ENCODE results near the gene HOXA5. TPM values are rescaled to one million over a fixed set of nuclear protein-coding genes. Genes with fewer than 3 reads are reported as not detected.

The HOXA5 gene
- total and polyA plus RNA-seq, 2 of the 8 experiments (the other 6 are each of a cell fraction or from before 2014, with no cell fraction given) = not detected

DNA sequence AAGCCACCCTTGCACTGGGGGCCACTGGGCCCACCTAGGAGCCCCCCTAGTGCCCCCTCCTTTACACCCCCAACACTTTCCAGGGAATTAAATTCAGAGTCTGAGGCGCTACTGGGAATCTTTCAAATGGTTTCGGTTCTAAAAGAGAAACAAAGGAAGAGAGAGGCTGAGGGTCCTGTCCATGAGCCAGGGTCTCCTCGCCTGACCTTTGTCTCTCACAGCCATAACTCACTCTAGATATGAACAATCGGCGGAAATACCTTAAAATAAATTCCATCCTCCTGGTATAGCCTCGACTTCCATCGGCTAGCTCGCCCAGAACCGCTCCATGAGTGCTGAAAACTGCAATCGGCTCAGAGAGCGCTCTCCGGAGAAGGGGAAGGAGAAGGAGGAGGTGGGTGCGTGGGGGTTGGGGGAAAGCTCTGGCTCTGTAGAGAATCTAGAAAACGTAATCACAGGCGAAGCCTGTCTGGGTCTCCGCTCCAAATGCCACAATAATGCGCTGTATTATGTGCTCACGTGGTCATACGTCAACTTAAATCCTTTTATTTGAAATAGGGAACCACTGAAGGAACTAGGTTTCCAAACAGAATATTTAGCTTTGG lies 25.5 kb downstream of the HOXA5 start:
- Histone ChIP-seq H3K23ac (ENCODE audit: insufficient read length) (no peak overlapping the region), H3K4ac (replicated peaks; ENCODE audit: insufficient read length, low read depth, low read length) (no peak overlapping the region), H3K27ac (ENCODE audit: low read depth, low read length) (no peak overlapping the region), H2AFZ (ENCODE audit: low read length) (no peak overlapping the region), H2BK5ac (ENCODE audit: low read depth, low read length) (no peak overlapping the region), H3K9me3 (ENCODE audit: insufficient read depth in 2 of 2, low read depth in 1 of 2, low read length in 1 of 2) (no peaks in the 10 kb centered on the region), H3K9ac (replicated peaks in 1 of 4; ENCODE audit: extremely low read depth in 1 of 4, low read depth in 3 of 4, low read length in 3 of 4) (no peak overlapping the region), H3K56ac (replicated peaks; ENCODE audit: insufficient read length, low read depth, low read length) (no peak overlapping the region), H3K4me1 (replicated peaks in 1 of 4; ENCODE audit: control insufficient read depth in 3 of 4, insufficient read depth in 4 of 4, low read length in 3 of 4) (peaks cover 0 to 6% (median 1%) of the 10 kb centered on the region in 4 experiments; a peak in 4 of 7 replicates), H2BK20ac (ENCODE audit: low read length) (no peak overlapping the region), H2BK120ac (replicated peaks; ENCODE audit: low read depth, low read length) (no peak overlapping the region), H4K5ac (ENCODE audit: insufficient read length, low read depth, low read length) (no peak overlapping the region), H4K20me1 (replicated peaks in 1 of 2; ENCODE audit: control insufficient read depth in 1 of 2, insufficient read depth in 2 of 2, low read length in 2 of 2) (peaks cover 25 to 34% of the 10 kb centered on the region in 2 experiments), H2BK15ac (ENCODE audit: low read length) (no peak overlapping the region), H3K36me3 (ENCODE audit: control insufficient read depth in 2 of 4, insufficient read depth in 4 of 4, low read length in 3 of 4) (no peaks in the 10 kb centered on the region; a peak in 1 of 8 replicates), H3K18ac (ENCODE audit: extremely low read depth, low read length) (no peak overlapping the region), H3K79me1 (ENCODE audit: low read depth, low read length) (no peaks in the 10 kb centered on the region), H4K8ac (ENCODE audit: extremely low read depth, insufficient read depth, low read length) (no peak overlapping the region), H2BK12ac (ENCODE audit: low read depth, low read length) (0 out of 2 replicates have a peak overlapping the region, but pooled peaks have one; percentile 27), H3K23me2 (ENCODE audit: low read depth, low read length) (no peaks in the 10 kb centered on the region; the same call in 1 of the 2 replicates), H3K27me3 (replicated peaks in 1 of 4; ENCODE audit: control insufficient read depth in 3 of 4, extremely low read depth in 1 of 4, insufficient read depth in 3 of 4, low read length in 3 of 4) (peaks cover 97 to 99% (median 98%) of the 10 kb centered on the region in 4 experiments), H2AK5ac (ENCODE audit: low read depth, low read length) (0 out of 2 replicates have a peak overlapping the region, but pooled peaks have one; percentile 16), H3K4me2 (ENCODE audit: insufficient read depth in 1 of 2, low read depth in 2 of 2, low read length in 2 of 2) (peak overlapping the region in 1 of 2 experiments; percentile 20; a peak in 1 of 4 replicates), H4K91ac (replicated peaks; ENCODE audit: insufficient read length, low read length) (no peak overlapping the region), H3K79me2 (ENCODE audit: control insufficient read depth in 1 of 2, insufficient read depth in 2 of 2, low read length in 2 of 2) (no peaks in the 10 kb centered on the region), H3K14ac (ENCODE audit: insufficient read length) (no peak overlapping the region), H3K4me3 (ENCODE audit: extremely low read depth in 1 of 4, insufficient read depth in 2 of 4, low read depth in 3 of 4, low read length in 4 of 4) (no peak overlapping the region)
- peak in 1 of 2 experiments; percentile 47 for DNase-seq (ENCODE audit: low read depth in 1 of 2, low spot score in 2 of 2)
- ChIA-PET CTCF (ENCODE audit: partially characterized antibody) (interaction anchor here (0.8 to 4.8 kb wide), 6 partner anchors 9 to 340 kb away, joined by 3 to 33 read pairs (median 3); partner anchors contain the start of gene HOXA5), POLR2A (ENCODE audit: partially characterized antibody) (interaction anchor here (1.3 kb wide), 1 partner anchor 12 kb away, joined by 5 read pairs; no protein-coding TSS in a partner anchor)
- no peak for FAIRE-seq
- peak; percentile 66 for TF ChIP-seq EZH2 (IDR thresholded peaks at IDR 0.05; ENCODE audit: low read depth, low read length, severe bottlenecking)
- TF ChIP-seq CTBP2 (IDR thresholded peaks at IDR 0.05; ENCODE audit: borderline replicate concordance, insufficient read depth, insufficient read length, low read length) = peak; percentile 71
- no peak for TF ChIP-seq GTF2F1 (IDR thresholded peaks at IDR 0.05; ENCODE audit: borderline replicate concordance, low read depth, low read length)
- TF ChIP-seq POU5F1 (IDR thresholded peaks at IDR 0.05; ENCODE audit: low read depth, low read length) = no peak
- no peak for TF ChIP-seq EGR1 (IDR thresholded peaks at IDR 0.05; ENCODE audit: borderline replicate concordance, low read depth, low read length)
- peak; percentile 73 for TF ChIP-seq SUZ12 (IDR thresholded peaks at IDR 0.05; ENCODE audit: low read length)
- TF ChIP-seq RNF2 (IDR thresholded peaks at IDR 0.05; ENCODE audit: borderline replicate concordance, low read depth, low read length, missing control alignments, poor library complexity, severe bottlenecking) = peak; percentile 85
- no peak for TF ChIP-seq CHD1 (IDR thresholded peaks at IDR 0.05; ENCODE audit: low read depth, low read length)
- 15% methylated on average over 18 of the region's 19 CpGs; no CpG with 5 or more reads in 1 of the 2 experiments for WGBS, 2 experiments (ENCODE audit: extremely low coverage in 1 of 2, insufficient coverage in 1 of 2, insufficient read length in 1 of 2, insufficient replicate concordance in 2 of 2, low coverage in 1 of 2, low lambda C conversion rate in 2 of 2, missing lambda C conversion rate in 1 of 2)
